GM18502 (cell line): ENCODE measurements around the gene USP4.
"Not testable (repeated sequence)": the region's sequence is repeated elsewhere in the genome, so short reads cannot be mapped to it uniquely, and the experiment has no call there.

Experiments used
- ATAC-seq: cut with Tn5 transposase; IDR thresholded peaks from one replicate; pipeline ENCODE4 v1.9.1; 2021; ENCODE audit warnings: mild to moderate bottlenecking; ENCODE audit not compliant: unreplicated experiment, poor library complexity

USP4 gene

GRCh38 chr3:49255718-49256511, 83.9 kb downstream of the USP4 start:
- ATAC-seq: no peak

- ATAC-seq: no peak
Observed at GRCh38 chr3:49255112-49255511, 84.7 kb downstream of the USP4 start.

- no peak for ATAC-seq
Observed at GRCh38 chr3:49253512-49253911, 86.3 kb downstream of the USP4 start.

- no peak for ATAC-seq
Observed at GRCh38 chr3:49248840-49249227, 91.0 kb downstream of the USP4 start.

GRCh38 chr3:49244581-49245205, 95.2 kb downstream of the USP4 start:
- ATAC-seq: no peak

GRCh38 chr3:49240091-49240490, 99.8 kb downstream of the USP4 start:
- ATAC-seq: not testable (repeated sequence)

GRCh38 chr3:49238274-49239127, 101.4 kb downstream of the USP4 start:
- ATAC-seq: no peak

- ATAC-seq: no peak
Observed at GRCh38 chr3:49237344-49237743, 102.5 kb downstream of the USP4 start.

GRCh38 chr3:49236226-49236625, 103.6 kb downstream of the USP4 start:
- ATAC-seq: no peak

- ATAC-seq: not testable (repeated sequence)
Observed at GRCh38 chr3:49228817-49229216, 111.0 kb downstream of the USP4 start.
